Measurements from ENCODE around the gene DGKG.

DGKG gene

DNA sequence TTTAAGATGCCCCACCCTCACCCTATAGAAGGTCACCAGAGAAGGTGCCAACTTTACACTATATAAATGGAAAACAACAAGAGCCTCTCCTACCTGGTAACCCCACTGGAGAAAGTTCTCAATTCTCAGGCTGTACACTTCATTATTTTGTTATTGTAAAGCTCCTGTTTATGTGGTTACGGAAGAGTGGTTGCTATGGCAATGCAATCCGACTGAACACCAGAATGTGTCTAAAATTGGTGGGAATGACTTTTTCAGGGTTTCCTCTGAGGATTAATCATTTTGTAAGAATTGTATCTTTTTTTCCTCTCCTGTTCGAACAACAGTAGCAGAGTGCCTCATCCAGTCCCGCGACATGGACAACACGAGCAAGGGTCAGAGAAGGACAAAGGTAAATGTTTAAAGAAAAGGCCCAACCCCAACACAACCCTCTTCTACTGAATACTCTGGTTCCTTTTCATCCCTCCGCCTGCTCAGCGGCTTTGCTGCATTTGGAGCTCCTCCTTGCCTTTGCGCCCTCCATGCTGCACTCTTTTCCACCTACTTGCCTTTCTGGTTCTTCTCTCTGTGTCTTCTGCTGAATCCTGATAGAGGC lies 45.3 kb downstream of the DGKG start:
- DNase-seq = no peak

DNA sequence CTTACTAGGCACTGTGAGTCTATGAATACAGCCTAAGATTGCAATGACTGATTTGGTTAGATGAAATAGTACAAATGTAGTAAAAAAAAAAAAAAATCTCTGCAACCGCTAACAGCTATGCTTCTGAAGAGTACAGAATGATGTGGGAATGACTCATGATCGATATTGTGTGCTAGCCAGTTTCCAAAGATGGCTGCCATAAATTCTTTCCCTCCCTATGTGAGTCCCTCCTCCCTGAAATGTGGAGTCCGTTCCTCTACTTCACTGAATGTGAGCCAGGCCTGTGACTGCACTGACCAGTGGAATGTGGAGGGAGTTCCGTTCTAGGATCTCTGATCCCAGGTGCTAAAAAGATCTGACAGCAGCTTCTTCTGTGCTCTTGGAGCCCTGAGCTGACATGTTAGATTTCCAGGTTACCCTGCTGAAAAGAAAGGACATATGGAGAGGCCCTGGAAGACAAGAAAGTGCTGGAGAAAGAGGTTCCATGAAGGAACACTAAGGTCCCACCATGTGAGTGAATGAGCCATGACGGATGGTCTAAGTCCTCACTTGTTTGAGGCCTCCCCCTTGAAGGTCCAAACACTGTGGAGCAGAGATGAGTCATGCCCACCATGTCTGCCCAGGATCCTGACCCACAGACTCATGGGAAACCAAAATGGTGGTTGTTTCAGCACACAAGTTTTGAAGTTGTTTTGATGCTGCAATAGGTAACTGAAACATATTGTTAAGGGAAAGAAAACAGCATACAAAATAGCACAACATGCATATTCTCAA lies 46.3 kb downstream of the DGKG start:
- DNase-seq = no peak

DNA sequence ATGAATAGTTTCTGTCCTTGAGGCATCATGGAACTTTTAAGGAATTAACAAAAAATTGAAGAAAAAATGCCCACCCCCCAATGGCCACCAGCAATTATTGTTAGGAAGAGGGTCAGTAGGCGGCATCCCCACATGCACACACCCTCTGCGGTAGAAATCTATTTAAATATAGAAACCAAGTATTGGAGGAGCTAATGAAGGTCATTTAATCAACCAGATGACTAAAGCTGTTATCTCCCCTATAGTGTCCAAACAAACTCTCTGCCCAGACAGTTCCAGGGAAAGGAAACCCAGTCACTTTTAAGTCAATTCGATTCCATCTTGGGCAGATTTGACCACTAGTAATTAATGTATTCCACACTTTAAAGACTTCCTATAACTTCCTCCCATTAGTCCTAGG lies 47.1 kb downstream of the DGKG start:
- no peak for DNase-seq

DNA sequence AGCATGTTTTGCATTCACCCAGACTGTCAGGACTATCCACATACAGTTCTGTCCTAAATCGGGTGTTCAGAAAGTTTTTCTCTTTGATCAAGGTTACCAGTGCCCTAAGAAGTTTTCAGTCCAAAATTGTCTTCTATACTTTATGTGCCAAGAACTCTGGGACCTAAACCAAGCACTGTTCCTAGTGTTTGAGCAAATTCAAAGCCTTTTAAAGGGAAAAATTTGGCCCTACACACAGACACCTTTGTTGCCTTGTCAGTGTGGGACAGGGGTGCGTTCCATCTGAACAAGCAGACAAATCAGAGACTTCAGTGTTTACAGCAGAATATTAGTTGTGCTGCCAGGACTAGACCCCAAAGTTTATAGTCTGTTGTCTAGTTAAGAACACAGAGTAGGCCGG lies 50.6 kb downstream of the DGKG start:
- DNase-seq = no peak

DNA sequence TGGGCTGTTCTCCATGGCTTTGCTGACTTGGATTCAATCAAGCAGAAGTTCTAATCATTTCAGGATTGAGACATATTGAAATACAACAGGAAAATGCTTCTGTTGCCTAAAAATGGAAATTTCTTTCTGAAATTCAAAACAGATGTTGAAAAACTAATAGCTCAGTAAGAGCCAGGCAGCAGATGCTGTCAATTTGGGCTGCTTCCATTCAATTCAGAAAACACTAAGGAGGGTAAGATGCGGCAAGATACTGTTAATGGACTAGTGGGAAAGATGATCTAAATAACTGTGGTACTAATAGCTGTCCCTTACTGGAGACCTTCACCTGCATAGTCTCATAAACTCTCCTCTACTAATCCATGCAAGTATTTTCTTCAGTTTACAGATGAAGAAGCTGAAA lies 53.5 kb downstream of the DGKG start:
- no peak for DNase-seq

DNA sequence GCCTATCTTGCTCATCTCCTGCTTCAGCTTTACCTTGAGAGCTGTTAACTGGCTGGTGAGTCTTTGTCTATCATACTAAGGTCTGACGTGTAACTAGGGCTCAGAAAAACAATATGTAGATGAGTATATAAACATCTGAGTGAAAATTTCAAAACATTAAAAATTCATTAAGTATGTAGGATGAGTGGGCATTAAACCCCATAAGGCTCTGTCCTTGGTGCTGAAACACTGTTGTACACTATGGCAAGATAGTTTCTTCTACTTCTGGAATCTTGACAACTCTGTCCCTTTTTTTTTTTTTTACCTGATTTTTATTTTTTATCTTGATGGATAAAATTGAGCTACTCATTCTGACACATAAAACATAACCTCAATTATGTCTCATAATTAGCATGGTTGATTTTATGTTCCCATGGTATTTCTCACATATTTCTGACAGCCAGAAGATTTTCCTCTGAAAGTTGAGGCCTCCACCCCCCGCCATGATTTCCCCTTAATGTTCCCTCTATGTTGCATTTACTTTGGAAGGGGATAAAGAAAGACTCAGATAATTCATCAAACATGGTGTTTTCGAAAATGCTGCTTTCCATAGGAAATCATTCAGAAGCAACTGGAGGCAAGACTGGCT lies 54.3 kb downstream of the DGKG start:
- peak; percentile 89 for DNase-seq

DNA sequence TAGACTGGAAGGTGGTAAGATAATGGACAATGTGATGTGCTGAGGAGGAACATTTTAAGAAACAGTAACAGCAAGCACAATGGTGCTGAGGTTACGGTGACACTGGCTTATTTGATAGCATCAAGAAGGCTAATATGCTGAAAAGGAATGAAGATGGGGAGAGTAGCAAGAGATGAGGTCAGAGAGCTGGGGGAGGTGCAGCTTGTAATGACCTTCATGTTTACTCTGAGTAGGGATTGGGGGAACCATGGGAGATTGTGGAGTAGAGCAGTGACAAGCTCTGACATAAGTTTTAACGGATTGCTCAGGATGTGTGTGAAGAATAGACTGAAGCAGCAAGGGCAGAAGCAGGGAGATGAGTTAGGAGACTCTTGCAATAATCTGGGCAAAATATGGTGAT lies 56.7 kb downstream of the DGKG start:
- no peak for DNase-seq

DNA sequence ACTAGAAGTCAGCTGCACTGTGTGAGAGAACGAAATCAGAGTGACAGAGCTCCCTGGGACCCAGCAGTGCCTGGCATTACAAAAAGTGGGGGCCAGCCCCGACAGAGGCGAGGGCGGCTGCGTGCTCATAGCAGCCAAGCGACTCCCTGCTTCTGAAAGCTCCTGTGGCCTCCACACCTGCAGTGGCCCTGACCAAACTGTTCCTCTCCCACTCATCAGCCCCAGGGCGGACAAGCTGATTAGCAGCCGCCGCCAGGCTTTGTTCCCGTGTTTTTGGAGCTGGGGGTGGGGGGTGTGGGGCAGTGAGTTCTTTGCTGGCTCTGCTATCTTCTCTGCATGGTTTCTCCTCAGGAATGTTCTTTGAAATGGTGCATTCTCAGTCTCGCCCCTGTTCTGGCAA lies 58.1 kb downstream of the DGKG start:
- no peak for DNase-seq

DNA sequence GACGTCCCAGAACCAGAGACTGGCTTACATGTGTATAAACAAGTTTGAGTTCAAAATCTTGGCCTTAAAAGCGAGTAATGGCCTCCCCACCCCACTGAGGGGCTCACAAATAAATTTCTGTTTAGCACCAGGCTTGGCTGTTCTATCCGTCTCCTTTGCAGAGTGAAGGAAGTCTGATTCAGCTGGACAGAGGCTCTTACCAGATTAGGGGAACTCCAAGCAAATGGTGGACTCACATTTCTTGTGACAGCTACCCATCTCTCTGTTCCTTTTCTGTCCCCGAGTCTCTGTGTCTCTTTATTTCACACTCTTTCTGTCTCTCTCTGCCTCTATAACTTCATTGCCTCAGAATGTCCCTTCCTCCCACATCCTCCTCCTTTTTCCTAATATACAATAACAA lies 62.7 kb downstream of the DGKG start:
- no peak for DNase-seq

DNA sequence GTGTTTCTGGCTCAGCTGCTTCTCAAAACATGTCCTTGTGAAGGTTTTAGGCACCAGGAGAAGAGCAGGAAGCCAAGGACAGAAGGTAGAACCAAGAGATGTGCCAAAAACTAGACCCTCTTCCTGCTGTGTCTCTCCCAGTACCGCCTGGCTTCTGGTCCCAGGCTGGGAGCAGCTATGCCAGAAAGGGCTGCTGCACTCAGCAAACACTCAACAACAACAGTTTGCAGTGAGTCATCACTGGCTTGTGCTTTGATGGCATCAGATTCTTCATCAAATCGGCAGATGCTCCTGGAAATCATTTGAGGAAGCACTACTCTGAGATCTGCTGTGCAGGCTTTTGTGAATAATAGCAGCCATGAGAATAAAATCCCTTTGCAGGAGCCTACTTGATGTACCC lies 63.2 kb downstream of the DGKG start:
- no peak for DNase-seq

DNA sequence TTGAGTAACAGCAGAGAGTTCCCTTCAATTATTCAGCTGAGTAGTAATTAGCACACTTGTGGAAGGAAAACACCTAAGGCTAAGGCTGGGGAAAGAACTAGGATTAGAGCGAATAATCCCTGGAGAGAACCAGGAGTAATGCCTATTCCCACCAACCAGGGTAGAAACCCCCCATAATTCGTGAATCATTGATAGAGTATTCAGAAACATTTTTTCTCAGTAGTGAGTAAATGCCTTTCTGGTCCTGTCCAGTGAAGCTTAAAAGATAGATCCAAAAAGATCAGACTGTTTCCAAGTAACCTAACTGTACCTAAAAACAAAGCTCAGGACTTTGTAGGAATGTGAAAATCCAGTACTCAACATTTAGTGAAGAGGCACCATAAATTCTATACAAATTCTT lies 71.2 kb downstream of the DGKG start:
- DNase-seq = no peak

DNA sequence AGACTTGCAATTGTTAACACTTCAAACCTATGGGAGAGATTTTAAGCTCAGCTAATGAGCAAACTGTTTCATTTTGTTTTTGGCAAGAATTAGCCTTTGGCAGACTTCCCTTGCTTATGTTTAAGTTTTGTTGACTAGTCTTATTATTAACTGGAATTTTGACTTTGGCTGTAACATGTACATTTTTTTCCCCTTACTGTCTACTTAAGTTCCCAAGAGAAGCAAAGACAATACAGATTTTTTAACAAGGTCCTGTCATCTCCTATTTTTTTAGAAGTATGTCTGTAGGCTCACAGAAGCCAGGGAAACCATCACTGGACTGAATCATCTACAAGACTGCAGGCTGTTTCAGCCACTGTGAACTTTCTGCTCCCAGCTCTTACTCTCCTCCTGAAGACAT lies 74.3 kb downstream of the DGKG start:
- no peak for DNase-seq

DNA sequence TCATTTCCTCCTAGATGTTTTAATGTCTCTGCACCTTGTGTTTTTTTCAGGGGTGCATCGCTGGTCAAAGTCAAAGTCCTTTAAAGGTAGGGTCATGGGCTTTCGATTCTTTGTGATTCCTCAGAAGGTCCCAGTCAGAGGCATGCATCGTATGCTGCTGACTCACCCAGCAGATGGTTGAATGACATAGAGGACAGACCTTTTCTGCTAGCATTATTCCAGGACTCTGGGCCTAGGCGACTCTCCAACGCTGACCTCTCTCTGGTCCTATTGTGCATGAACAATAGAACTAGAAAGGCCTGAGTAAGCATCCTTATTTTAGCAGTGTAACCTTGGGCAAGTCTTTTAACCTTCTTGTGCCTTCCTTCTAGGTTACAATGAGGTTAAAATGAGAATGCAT lies 75.9 kb downstream of the DGKG start:
- no peak for DNase-seq

DNA sequence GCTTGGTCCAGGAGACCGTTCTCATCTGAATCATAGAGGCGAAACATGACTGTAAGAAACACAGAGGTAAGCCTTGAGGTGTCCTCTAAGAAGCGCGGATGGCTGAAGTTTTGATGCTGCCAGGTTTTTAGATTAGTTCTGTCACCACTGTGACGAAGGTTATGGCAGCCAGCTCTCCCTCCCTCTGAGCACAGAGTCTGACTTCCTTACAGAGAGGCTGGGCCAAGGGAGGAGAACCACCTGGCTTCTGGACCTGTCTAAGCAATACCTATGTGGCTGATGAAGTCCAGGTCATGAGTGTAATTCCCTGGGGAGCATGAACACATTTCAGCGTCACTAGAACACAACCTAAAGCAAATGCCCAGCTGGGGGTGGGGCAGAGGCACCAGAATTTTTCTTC lies 77.4 kb downstream of the DGKG start:
- no peak for DNase-seq

DNA sequence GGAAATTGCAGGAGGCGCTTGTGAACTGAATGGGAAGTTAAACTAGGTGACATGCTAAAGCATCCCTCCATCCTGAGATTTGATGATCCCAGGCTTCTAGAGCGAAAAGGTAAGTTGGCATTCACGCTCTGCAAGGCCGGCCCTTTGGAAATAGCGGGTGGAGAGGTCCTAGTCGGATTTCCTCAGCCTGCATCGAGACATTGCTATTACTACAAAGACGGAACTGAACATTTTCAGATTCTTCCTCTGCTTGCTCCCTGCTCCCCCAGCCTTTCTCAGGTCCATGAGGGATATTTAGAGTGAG lies 77.7 kb downstream of the DGKG start:
- no peak for DNase-seq

DNA sequence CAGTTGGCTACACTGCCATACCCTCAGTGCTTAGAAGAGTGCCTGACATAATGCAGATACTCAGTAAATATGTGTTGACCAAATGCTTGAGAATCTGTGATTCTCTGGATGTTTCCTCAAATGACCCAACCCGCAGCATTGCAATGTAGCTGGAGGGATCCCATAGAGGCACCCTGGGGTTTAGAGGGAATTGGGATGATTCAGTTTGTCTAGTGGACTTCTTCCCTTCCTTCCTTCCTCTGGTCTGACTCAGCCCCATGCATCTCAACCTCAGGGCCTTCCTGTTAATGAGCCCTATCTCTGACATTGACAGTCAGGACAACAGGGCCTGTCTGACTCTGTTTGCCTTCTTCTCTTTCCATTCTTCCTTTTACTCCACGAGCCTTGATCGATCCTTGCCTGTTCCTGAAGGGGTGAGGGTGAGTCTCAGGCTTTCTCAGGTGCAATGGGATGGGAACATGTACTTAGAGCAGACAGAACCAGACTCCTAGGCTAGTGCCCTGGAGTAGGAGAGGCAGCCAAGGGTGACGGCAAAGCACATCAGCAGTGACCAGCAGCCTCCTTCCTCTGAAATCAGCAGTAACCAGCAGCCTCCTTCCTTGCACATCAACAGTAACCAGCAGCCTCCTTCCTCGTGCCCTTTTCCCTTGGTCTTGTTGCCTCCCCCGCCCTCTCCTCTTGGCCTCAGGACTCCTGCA lies 78.2 kb downstream of the DGKG start:
- DNase-seq = no peak

DNA sequence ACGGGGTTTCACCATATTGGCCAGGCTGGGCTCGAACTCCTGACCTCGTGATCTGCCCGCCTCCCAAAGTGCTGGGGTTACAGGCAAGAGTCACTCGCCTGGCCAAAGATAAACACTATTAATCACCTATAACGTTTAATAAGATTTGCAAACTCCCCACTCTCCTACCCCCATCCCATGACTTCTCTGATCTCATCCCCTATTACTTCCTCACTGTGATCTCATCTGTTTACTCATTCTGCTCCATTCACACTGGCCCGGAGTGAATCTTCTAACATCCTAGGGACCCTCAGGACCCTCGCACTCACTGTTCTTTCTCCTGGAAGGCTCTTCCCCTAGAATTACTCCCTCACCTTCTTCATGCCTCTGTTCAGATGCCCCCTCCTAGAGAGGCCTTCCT lies 78.9 kb downstream of the DGKG start:
- DNase-seq = no peak

DNA sequence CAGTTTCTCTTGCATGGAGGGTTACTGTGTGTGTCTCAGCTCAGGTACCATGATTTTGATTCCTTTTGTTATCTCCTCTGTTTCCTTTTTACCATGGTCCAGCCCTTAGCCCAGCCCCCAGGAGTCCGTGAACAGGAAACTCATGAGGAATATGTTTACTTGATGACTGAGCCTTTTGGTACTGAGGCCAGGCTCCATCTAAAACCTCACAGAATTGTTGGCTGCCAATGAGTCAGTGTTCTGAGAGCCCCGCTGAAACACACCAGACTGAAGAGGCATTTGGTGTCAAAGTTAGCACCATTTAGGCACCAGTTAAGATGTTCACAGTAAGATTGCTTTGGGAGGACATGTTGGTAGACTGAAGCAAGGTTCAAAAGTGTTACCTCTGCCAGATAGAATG lies 80.9 kb downstream of the DGKG start:
- DNase-seq = no peak

DNA sequence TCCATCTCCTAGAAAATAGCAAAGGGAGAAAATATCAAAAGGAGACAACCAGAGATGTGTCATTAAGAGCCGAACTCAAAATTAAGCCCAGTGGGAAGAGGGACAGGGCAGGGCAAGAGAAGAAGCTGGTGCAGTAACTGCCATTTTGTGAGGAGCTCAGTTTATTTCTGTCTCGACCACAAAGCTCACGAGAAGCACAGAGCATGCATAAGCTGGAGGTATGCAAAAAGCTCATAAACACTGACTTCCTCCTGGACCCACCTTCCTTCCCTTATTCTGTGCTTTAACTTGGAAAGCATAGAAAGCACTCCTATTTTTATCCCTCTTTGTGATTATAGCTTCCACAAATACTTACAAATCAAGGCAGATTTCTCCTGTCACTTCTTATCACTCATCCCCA lies 81.3 kb downstream of the DGKG start:
- DNase-seq = no peak

DNA sequence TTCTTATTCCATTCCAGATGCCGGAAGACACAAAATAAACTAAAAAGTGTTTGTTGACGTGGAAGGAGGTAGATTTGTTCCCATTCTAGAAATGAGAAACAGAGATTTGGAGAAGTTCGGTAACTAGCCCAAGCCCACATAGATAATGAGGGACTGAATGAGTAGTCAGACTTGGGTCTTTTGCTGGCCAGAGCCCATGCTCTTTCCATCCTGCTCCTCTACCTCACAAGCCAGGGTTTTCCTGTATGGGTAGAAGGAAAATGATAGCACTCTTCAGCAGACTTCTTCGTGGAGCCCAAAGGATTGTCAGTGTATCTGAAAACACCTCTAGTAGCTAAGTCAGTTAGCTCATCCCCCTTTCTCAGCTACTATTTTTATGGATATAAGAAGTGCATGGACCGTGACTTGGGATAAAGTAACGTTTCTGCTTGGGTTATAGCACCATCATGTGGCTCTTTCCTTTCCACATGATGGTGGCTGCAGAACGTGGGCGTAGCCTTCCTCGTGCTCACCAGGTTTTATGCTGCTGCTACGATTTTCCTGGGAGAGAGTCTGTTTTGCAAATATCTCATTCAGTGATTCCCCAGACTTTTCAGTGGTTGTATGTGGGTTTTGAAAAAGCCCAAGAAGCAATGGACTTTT lies 84.6 kb downstream of the DGKG start:
- no peak for DNase-seq

DNA sequence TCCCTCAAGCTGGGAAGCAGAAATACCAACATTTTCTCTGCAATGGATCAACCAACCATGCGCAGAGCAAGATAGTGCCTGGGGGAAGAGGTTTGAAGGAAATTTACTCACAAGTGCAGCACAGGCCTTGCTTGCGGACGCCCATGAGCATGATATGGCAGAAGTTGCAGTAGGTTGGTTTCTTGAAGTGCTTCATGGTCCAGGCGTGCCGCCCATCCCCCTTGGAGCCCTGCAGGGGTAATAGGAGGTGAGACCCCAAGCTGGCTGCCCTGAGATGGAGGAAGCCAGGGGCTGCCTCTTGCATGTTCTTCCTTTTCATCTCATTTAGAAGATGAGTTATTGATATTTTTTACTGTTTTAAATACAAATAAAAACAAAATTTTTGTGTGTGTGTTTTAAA lies 86.6 kb downstream of the DGKG start:
- no peak for DNase-seq

DNA sequence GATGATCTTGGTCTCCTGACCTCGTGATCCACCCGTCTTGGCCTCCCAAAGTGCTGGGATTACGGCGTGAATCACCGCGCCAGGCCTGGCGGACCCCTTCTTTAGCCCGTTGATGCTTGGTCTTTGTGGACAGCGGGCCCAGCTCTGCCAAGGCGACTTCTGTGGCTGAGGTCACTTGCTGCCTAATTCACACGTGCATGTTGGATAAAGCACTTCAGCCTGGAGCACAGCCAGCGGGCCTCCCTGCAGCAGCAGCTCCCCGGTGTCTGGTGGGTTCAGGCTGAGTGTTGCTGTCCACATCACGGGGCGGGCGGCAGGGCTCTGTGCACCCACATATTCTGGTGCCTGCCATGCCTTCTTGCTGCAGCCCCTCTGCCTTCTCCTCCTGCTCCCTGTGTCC lies 88.4 kb downstream of the DGKG start:
- DNase-seq = no peak

DNA sequence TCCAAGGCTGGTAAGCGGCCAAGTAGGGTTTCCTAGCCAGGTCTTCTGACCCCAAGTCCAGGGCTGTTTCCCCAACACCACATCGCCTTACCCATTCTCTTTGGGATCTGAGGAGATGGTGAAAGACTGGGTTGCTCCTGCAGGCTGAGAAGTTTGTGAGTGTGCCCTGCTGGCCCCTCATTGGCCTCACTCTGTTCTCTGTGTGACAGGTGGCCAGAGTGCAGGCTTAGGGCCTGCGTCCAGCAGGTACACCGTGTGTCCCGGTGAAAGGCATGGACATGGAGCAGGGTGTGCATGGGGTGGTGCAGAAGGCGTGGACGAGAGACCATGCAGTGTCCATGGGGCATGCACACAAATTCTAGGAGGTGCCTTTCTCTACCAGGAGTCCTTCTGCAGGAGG lies 91.3 kb downstream of the DGKG start:
- no peak for DNase-seq
